HG02852 (cell line): ENCODE data around the gene ERMN.
"Not testable (repeated sequence)": the region's sequence is repeated elsewhere in the genome, so short reads cannot be mapped to it uniquely, and the experiment has no call there.

Experiments
- ATAC-seq: cut with Tn5 transposase; IDR thresholded peaks from one replicate; pipeline ENCODE4 v1.9.1; 2021; ENCODE audit warnings: mild to moderate bottlenecking, moderate library complexity; ENCODE audit not compliant: unreplicated experiment

Gene ERMN

GRCh38 chr2:157325786-157326185 is at the start of gene ERMN:
Gene ERMN (minus strand): TSS chr2:157325824. CDS start chr2:157325642, 182 bp downstream.
- ATAC-seq = no peak

GRCh38 chr2:157375384-157375783 is 49.8 kb upstream of the ERMN start:
- no peak for ATAC-seq

GRCh38 chr2:157368508-157368907 is 42.9 kb upstream of the ERMN start:
- not testable (repeated sequence) for ATAC-seq

- no peak for ATAC-seq
Observed at GRCh38 chr2:157367704-157368103, 42.1 kb upstream of the ERMN start.

GRCh38 chr2:157364257-157364974 is 38.8 kb upstream of the ERMN start:
- peak; percentile 86 for ATAC-seq

- peak; percentile 52 for ATAC-seq
Observed at GRCh38 chr2:157363612-157364101, 38.0 kb upstream of the ERMN start.

- ATAC-seq = no peak
Observed at GRCh38 chr2:157362627-157363026, 37.0 kb upstream of the ERMN start.

- ATAC-seq = no peak
Observed at GRCh38 chr2:157361526-157361925, 35.9 kb upstream of the ERMN start.

GRCh38 chr2:157359628-157360027 is 34.0 kb upstream of the ERMN start:
- ATAC-seq = no peak

GRCh38 chr2:157355618-157356017 is 30.0 kb upstream of the ERMN start:
- ATAC-seq = no peak

- no peak for ATAC-seq
Observed at GRCh38 chr2:157349949-157350515, 24.4 kb upstream of the ERMN start.

GRCh38 chr2:157348291-157348921 is 22.8 kb upstream of the ERMN start:
- no peak for ATAC-seq

- ATAC-seq = no peak
Observed at GRCh38 chr2:157345647-157346389, 20.2 kb upstream of the ERMN start.

GRCh38 chr2:157341381-157341780 is 15.8 kb upstream of the ERMN start:
- ATAC-seq = not testable (repeated sequence)

GRCh38 chr2:157339965-157340655 is 14.5 kb upstream of the ERMN start:
- no peak for ATAC-seq

GRCh38 chr2:157337978-157338377 is 12.4 kb upstream of the ERMN start:
- ATAC-seq = no peak

GRCh38 chr2:157336137-157337010 is 10.8 kb upstream of the ERMN start:
- peak; percentile 69 for ATAC-seq

GRCh38 chr2:157334797-157335196 is 9.2 kb upstream of the ERMN start:
- no peak for ATAC-seq

- ATAC-seq = no peak
Observed at GRCh38 chr2:157334335-157334734, 8.7 kb upstream of the ERMN start.
